ENCODE measurements around the gene TRPM5.

Gene TRPM5

DNA sequence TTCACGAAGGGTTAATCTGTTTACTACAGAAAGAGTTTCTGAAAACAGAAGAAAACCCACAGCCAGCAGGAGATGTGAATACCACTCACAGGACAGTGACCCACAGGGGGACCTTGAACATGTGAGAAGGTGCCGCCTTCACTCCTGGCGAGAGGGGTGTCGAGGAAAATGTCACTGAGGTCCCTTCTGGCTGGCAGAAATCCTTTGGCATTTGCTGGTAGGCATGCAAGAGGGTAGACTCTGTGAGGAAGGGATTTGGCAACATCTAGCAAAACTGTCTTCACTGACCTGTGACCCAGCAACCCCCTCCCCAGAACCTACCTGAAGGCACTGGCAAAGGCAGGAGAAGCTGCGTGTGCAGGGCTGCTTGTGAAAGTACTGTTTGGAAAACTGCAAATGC, 9.1 kb upstream of the TRPM5 start:
- no peak for FAIRE-seq
- no peak for DNase-seq (ENCODE audit: low spot score)

- no peak for FAIRE-seq
- no peak for DNase-seq (ENCODE audit: low spot score)
These were observed 8.2 kb upstream of the TRPM5 start for GRCh38 chr11:2452321-2453012.

GRCh38 chr11:2451916-2452315, 7.6 kb upstream of the TRPM5 start:
- no peak for FAIRE-seq
- DNase-seq (ENCODE audit: low spot score), result no peak

- no peak for FAIRE-seq
- no peak for DNase-seq (ENCODE audit: low spot score)
These were observed 7.0 kb upstream of the TRPM5 start for GRCh38 chr11:2451336-2451735.

- no peak for FAIRE-seq
- DNase-seq (ENCODE audit: low spot score), result no peak
These were observed 6.2 kb upstream of the TRPM5 start for GRCh38 chr11:2450321-2451041.

DNA sequence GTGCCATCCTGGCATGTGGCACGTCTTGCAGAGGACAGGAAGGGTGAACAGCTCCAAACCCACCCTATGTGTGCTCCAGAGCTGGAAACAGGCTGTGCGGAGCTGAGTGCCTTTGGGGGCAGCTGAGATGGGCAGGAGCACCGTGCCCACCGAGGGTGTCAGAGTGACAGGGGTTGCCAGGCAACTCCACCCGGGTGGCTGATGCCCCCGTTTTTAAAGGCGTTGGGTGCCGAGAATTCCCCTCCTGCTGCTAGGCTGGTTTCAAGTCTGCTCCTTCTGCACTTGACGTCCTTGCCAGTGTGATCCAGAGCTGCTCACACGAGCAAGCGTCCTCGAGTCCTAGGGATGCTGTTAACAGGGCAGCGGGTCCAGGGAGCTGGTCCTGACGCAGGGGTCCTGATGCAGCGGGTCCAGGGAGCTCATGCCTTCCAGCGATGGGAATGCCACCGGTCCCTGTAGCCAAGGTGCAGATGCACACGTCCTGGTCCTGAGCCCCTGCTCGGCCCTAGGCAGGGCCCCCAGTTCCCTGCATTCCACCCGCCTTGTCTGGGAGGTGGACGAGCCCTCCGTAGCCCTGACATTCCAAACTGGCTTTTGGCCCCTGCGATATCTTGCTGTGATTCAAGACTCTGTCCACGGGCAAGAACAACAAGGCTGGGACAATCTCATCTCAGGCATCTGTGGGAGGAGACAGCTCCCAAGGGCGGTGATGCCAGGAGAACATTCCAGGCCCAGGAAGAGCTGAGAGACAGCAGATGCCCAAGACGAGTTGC, 5.4 kb upstream of the TRPM5 start:
- no peak for DNase-seq (ENCODE audit: low spot score)
- FAIRE-seq, result no peak

- FAIRE-seq, result no peak
- no peak for DNase-seq (ENCODE audit: low spot score)
These were observed 4.6 kb upstream of the TRPM5 start for GRCh38 chr11:2448661-2449547.

- FAIRE-seq (no peak), DNase-seq (ENCODE audit: low spot score) (no peak)
These were observed 3.8 kb upstream of the TRPM5 start for GRCh38 chr11:2447951-2448650.

GRCh38 chr11:2447253-2447950, 3.1 kb upstream of the TRPM5 start:
- FAIRE-seq, result no peak
- no peak for DNase-seq (ENCODE audit: low spot score)

- no peak for FAIRE-seq
- no peak for DNase-seq (ENCODE audit: low spot score)
These were observed 2.4 kb upstream of the TRPM5 start for GRCh38 chr11:2446590-2447252.

DNA sequence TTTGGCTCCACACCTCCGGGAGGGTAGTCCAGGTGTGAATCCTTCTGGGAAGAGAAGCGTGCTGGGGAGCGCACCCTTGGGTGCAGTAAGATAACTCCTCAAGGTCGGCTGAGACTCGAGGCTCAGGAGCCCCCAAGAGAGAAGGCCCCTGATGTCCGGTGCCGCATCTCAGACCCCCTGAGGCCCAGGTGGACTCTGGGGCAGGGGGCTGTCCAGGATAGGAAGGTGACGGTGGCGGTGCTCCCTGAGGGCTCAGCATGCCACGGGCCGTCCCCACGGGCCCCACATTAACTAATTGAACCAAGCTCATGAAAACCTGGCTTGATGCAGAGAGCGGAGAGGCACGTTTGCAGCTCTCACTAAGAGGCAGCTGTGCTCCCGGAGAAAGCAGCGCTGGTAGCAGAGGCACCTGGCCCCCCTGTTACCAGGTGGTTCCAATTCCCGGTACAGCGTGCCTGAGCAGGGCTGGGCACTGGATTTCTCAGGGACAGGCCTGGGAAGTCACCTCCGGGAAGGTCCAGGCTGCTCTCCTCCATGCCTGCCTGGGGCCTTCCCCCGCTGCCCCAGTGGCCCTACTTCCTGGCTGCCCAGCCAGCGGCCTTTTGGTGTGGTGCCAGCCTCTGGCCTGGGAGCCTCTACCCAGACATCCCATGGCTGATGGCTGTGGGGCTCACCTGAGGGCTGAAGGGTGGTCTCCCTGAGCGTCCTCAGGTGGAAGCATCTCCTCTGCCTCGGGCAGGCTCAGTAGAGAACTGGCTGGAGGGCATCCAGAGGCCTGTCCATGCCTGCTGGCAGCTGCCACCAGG, 1.6 kb upstream of the TRPM5 start:
- no peak for DNase-seq (ENCODE audit: low spot score)
- no peak for FAIRE-seq

- no peak for FAIRE-seq
- no peak for DNase-seq (ENCODE audit: low spot score)
These were observed 769 bp upstream of the TRPM5 start, which contains the start of gene KCNQ1 for GRCh38 chr11:2444821-2445745. TSS of gene KCNQ1 (plus strand) at chr11:2445008. CDS start at chr11:2445099, 91 bp downstream.

DNA sequence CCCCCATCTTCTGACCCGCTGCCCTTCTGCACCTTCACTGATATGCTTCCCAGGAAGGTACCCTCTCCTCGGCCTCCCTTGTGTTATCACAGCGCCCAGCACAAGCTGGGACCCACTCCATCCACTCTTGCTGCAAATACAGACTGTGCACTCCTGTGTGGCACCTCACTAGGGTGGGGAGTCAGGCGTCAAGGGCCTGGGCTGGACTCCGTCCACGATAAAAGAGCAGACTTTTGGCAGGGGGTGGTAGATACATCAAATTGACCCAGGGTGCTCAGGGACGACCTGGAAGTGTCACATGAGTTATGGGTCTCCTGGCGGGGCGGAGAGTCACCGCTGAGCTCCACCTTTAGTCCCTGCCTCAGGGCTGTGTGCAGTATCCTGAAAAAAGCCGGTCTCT, 908 bp downstream of the TRPM5 start:
- FAIRE-seq (no peak), DNase-seq (ENCODE audit: low spot score) (no peak)

- FAIRE-seq, result no peak
These were observed 1.7 kb downstream of the TRPM5 start for GRCh38 chr11:2442589-2442988.

GRCh38 chr11:2441171-2441570, 3.1 kb downstream of the TRPM5 start:
- no peak for DNase-seq (ENCODE audit: low spot score)
- FAIRE-seq, result no peak

More at GRCh38 chr11:2442589-2442988, 1.7 kb downstream of the TRPM5 start:
- DNase-seq (ENCODE audit: low spot score), result no peak

DNA sequence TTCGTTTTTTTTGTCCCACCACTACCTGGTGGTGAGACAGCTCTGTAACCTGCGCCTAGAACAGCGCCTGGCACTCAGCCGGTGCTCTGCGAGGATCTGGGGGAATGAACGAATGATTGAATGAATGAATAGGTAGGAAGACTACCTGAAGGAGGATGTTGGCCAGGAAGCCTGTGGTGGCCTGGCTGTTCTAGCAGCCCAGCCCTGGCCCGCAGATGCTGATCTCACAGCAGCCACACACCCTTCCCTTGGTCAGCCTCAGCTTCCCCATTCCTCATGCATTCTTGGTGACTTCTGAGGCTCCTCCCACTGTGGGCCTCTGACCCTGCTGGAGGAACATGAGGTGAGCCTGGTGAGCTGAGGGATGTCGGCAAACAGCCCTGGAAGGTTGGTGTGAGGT, 3.7 kb downstream of the TRPM5 start:
- FAIRE-seq (no peak), DNase-seq (ENCODE audit: low spot score) (no peak)

- FAIRE-seq (no peak), DNase-seq (ENCODE audit: low spot score) (no peak)
These were observed 4.5 kb downstream of the TRPM5 start for GRCh38 chr11:2439820-2440219.

GRCh38 chr11:2437516-2437915, 6.8 kb downstream of the TRPM5 start:
- DNase-seq (ENCODE audit: low spot score) (no peak), FAIRE-seq (no peak)
